DMS153 treated with DMSO at 0.1 percent for 48 hours (cell line): ENCODE measurements around the gene ATP5MC2.
"Not testable (repeated sequence)": the region's sequence is repeated elsewhere in the genome, so short reads cannot be mapped to it uniquely, and the experiment has no call there.

Experiments
- DNase-seq: peaks from one replicate; lab custom pipeline; 2025; ENCODE audit not compliant: unreplicated experiment; lab: John Stamatoyannopoulos, UW

ATP5MC2 gene

GRCh38 chr12:53675701-53676607 is at the start of gene ATP5MC2:
TSS of gene ATP5MC2 (minus strand) at chr12:53676083. CDS start at chr12:53672614, 3,469 bp downstream.
- peak; percentile 97 for DNase-seq

GRCh38 chr12:53722450-53723041 is 46.7 kb upstream of the ATP5MC2 start:
- no peak for DNase-seq

- no peak for DNase-seq
These were observed 45.1 kb upstream of the ATP5MC2 start for GRCh38 chr12:53720946-53721345.

- no peak for DNase-seq
These were observed 43.8 kb upstream of the ATP5MC2 start for GRCh38 chr12:53719649-53720048.

- not testable (repeated sequence) for DNase-seq
These were observed 42.7 kb upstream of the ATP5MC2 start for GRCh38 chr12:53718567-53718966.

- DNase-seq = no peak
These were observed 41.4 kb upstream of the ATP5MC2 start for GRCh38 chr12:53717319-53717718.

GRCh38 chr12:53714004-53714403 is 38.1 kb upstream of the ATP5MC2 start:
- no peak for DNase-seq

GRCh38 chr12:53713516-53713915 is 37.6 kb upstream of the ATP5MC2 start:
- DNase-seq = no peak

- no peak for DNase-seq
These were observed 36.3 kb upstream of the ATP5MC2 start for GRCh38 chr12:53712059-53712643.

- DNase-seq = no peak
These were observed 34.2 kb upstream of the ATP5MC2 start for GRCh38 chr12:53710091-53710490.

GRCh38 chr12:53709671-53710070 is 33.8 kb upstream of the ATP5MC2 start:
- DNase-seq = no peak

GRCh38 chr12:53706080-53706479 is 30.2 kb upstream of the ATP5MC2 start:
- no peak for DNase-seq

- DNase-seq = no peak
These were observed 27.9 kb upstream of the ATP5MC2 start for GRCh38 chr12:53703756-53704155.

GRCh38 chr12:53701518-53702264 is 25.8 kb upstream of the ATP5MC2 start:
- peak; percentile 48 for DNase-seq

GRCh38 chr12:53700567-53700966 is 24.7 kb upstream of the ATP5MC2 start:
- DNase-seq = no peak

GRCh38 chr12:53699678-53700025 is 23.8 kb upstream of the ATP5MC2 start:
- no peak for DNase-seq

GRCh38 chr12:53698948-53699677 is 23.2 kb upstream of the ATP5MC2 start:
- no peak for DNase-seq

GRCh38 chr12:53696655-53697331 is 20.9 kb upstream of the ATP5MC2 start:
- DNase-seq = peak; percentile 14

GRCh38 chr12:53696285-53696654 is 20.4 kb upstream of the ATP5MC2 start:
- peak; percentile 96 for DNase-seq
